ENCODE data around the gene CCDC124. TPM values are rescaled to one million over a fixed set of nuclear protein-coding genes. Genes with fewer than 3 reads are reported as not detected.

Gene CCDC124
- total and polyA plus RNA-seq, 2 of the 4 experiments (the other 2 are of a cell fraction), result 30.1 to 112 TPM

DNA sequence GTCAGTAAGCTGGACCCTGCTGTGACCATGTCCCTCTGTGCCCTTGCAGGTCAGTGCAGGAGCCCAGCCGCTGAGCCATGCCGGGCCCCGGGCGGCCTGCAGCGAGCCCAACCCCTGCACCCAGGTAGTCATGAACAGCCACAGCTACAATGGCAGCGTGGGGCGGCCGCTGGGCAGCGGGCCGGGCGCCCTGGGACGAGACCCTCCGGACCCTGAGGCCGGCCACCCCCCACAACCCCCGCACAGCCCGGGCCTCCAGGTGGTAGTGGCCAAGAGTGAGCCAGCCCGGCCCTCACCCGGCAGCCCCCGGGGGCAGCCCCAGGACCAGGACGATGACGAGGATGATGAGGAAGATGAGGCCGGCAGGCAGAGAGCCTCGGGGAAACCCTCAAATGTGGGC is 40.9 kb downstream of the CCDC124 start:
- no peaks in the 10 kb centered on the region for H3K9me3 ChIP-seq (ENCODE audit: control insufficient read depth, insufficient read depth, low read length)
- DNase-seq, result no peak
- H2BK5ac ChIP-seq (ENCODE audit: low read depth, low read length, poor library complexity, severe bottlenecking), result no peak overlapping the region
- H3K36me3 ChIP-seq (ENCODE audit: control insufficient read depth, insufficient read depth, low read length), result no peaks in the 10 kb centered on the region
- no peak overlapping the region for H3K4me2 ChIP-seq (ENCODE audit: low read depth, low read length)
- no peak overlapping the region for H2BK20ac ChIP-seq (ENCODE audit: low read depth, low read length)
- dilution Hi-C loops (cut with HindIII; ENCODE audit: low sequenced_read_pairs, unreplicated experiment), result no loop called here
- H3K9ac ChIP-seq (ENCODE audit: low read depth, low read length), result no peak overlapping the region
- no peak overlapping the region for H3K27ac ChIP-seq (ENCODE audit: insufficient read depth, low read length)
- no peak overlapping the region for H3K4ac ChIP-seq (ENCODE audit: low read depth, low read length)
- no peak overlapping the region for H2BK15ac ChIP-seq (ENCODE audit: low read depth, low read length)
- no peaks in the 10 kb centered on the region for H3K79me1 ChIP-seq (ENCODE audit: low read depth in 1 of 2, low read length in 2 of 2)
- H3K9me1 ChIP-seq (ENCODE audit: insufficient read depth, low read length), result no peaks in the 10 kb centered on the region
- H3K4me1 ChIP-seq (ENCODE audit: control insufficient read depth, insufficient read depth, low read length), result no peaks in the 10 kb centered on the region
- H3K18ac ChIP-seq (ENCODE audit: low read depth, low read length), result no peak overlapping the region
- in situ Hi-C loops (cut with MboI; ENCODE audit: low sequenced_read_pairs), result no loop called here
- no peak overlapping the region for H4K8ac ChIP-seq (ENCODE audit: low read depth in 2 of 2, low read length in 2 of 2)
- CTCF ChIA-PET, result no interaction called here
- H4K91ac ChIP-seq (ENCODE audit: insufficient read depth, low read depth, low read length), result no peak overlapping the region
- no peak overlapping the region for H4K5ac ChIP-seq (ENCODE audit: low read depth, low read length)
- H2AFZ ChIP-seq (replicated peaks; ENCODE audit: low read length, poor library complexity), result no peak overlapping the region
- H3K4me3 ChIP-seq (ENCODE audit: insufficient read depth, low read depth, low read length), result no peak overlapping the region
- no peak overlapping the region for H2BK120ac ChIP-seq (ENCODE audit: low read depth, low read length)
- no peak for TF ChIP-seq RAD21 (IDR thresholded peaks at IDR 0.05; ENCODE audit: low read length)
- no peak for TF ChIP-seq MXI1 (IDR thresholded peaks at IDR 0.05; ENCODE audit: borderline replicate concordance, low read depth, low read length)
- TF ChIP-seq BHLHE40 (IDR thresholded peaks at IDR 0.05; ENCODE audit: low read depth, low read length), result no peak
- no peak for TF ChIP-seq SMC3 (IDR thresholded peaks at IDR 0.05; ENCODE audit: low read depth, low read length)
- no peak for TF ChIP-seq CEBPB (IDR thresholded peaks at IDR 0.05; ENCODE audit: low read depth, low read length)
- TF ChIP-seq, protein P1, sequence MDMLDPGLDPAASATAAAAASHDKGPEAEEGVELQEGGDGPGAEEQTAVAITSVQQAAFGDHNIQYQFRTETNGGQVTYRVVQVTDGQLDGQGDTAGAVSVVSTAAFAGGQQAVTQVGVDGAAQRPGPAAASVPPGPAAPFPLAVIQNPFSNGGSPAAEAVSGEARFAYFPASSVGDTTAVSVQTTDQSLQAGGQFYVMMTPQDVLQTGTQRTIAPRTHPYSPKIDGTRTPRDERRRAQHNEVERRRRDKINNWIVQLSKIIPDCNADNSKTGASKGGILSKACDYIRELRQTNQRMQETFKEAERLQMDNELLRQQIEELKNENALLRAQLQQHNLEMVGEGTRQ (IDR thresholded peaks at IDR 0.05; ENCODE audit: low read depth, low read length), result no peak
- TF ChIP-seq, protein P2, sequence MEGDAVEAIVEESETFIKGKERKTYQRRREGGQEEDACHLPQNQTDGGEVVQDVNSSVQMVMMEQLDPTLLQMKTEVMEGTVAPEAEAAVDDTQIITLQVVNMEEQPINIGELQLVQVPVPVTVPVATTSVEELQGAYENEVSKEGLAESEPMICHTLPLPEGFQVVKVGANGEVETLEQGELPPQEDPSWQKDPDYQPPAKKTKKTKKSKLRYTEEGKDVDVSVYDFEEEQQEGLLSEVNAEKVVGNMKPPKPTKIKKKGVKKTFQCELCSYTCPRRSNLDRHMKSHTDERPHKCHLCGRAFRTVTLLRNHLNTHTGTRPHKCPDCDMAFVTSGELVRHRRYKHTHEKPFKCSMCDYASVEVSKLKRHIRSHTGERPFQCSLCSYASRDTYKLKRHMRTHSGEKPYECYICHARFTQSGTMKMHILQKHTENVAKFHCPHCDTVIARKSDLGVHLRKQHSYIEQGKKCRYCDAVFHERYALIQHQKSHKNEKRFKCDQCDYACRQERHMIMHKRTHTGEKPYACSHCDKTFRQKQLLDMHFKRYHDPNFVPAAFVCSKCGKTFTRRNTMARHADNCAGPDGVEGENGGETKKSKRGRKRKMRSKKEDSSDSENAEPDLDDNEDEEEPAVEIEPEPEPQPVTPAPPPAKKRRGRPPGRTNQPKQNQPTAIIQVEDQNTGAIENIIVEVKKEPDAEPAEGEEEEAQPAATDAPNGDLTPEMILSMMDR (conservative IDR thresholded peaks at IDR 0.05; ENCODE audit: low read depth, low read length), result no peak
- no peak for TF ChIP-seq CHD1 (IDR thresholded peaks at IDR 0.05; ENCODE audit: low read depth, low read length)
- TF ChIP-seq MAFK (IDR thresholded peaks at IDR 0.05; ENCODE audit: low read depth, low read length), result no peak
- TF ChIP-seq NFE2L2 (IDR thresholded peaks at IDR 0.05; ENCODE audit: low read depth, low read length), result no peak
- no peak for TF ChIP-seq FOS (IDR thresholded peaks at IDR 0.05; ENCODE audit: low read depth, low read length)
- no peak for TF ChIP-seq ELK1 (IDR thresholded peaks at IDR 0.05; ENCODE audit: borderline replicate concordance, low read depth, low read length)
- TF ChIP-seq POLR2A (IDR thresholded peaks at IDR 0.05; ENCODE audit: low read depth, low read length), result no peak
- TF ChIP-seq MAZ (IDR thresholded peaks at IDR 0.05; ENCODE audit: borderline replicate concordance, low read depth, low read length), result no peak
- TF ChIP-seq RFX5 (IDR thresholded peaks at IDR 0.05; ENCODE audit: low read depth, low read length), result no peak
- H3K56ac ChIP-seq (ENCODE audit: extremely low read depth, insufficient read depth, low read length), result no peak overlapping the region
- intact Hi-C loops (cut with micrococcal nuclease), result no loop called here
- no peaks in the 10 kb centered on the region for H4K20me1 ChIP-seq (ENCODE audit: insufficient read depth, low read length)
- no peak overlapping the region for H3K23ac ChIP-seq (ENCODE audit: low read depth, low read length)
- ATAC-seq (ENCODE audit: low read depth), result no peak
- no TSS peak for BruUV-seq (replicated peaks)
- no peak overlapping the region for H2AK9ac ChIP-seq (replicated peaks; ENCODE audit: low read depth, low read length, poor library complexity)
- peaks cover 28% of the 10 kb centered on the region for H3K27me3 ChIP-seq (ENCODE audit: control insufficient read depth, insufficient read depth, low read length)
- no peak overlapping the region for H3K14ac ChIP-seq (replicated peaks; ENCODE audit: low read depth, low read length)
- no peak overlapping the region for H2AK5ac ChIP-seq (ENCODE audit: low read depth, low read length)
- WGBS, 2 experiments (ENCODE audit: extremely low coverage in 2 of 2, insufficient read length in 1 of 2), result 93% methylated on average over 13 of the region's 23 CpGs; no CpG with 5 or more reads in 1 of the 2 experiments
- POLR2A ChIA-PET (ENCODE audit: unreplicated experiment), result no interaction called here

All from IMR-90 (cell line).